KMS-11 (cell line): ENCODE data around the gene SNPH.

ENCODE experiments used
- H2AFZ ChIP-seq: fragments of 200-600 bp; sonication (generic); 2 replicates; pipeline ENCODE4 v1.6.1; 2016; ENCODE audit warnings: antibody characterized with exemption, mixed run types, low read depth
- H3K27ac ChIP-seq: fragments of 200-600 bp; sonication (generic); 2 replicates; pipeline ENCODE4 v1.6.1; 2016; ENCODE audit warnings: mild to moderate bottlenecking, mixed run types
- H3K27me3 ChIP-seq: fragments of 200-600 bp; sonication (generic); 2 replicates; pipeline ENCODE4 v1.6.1; 2017; ENCODE audit warnings: mild to moderate bottlenecking, low read depth, mixed run types, moderate library complexity; ENCODE audit not compliant: insufficient read depth
- H3K36me3 ChIP-seq: fragments of 200-600 bp; sonication (generic); 2 replicates; pipeline ENCODE4 v1.6.1; 2017; ENCODE audit warnings: mild to moderate bottlenecking, mixed run types; ENCODE audit not compliant: insufficient read depth
- H3K4me1 ChIP-seq: fragments of 200-600 bp; sonication (generic); 2 replicates; pipeline ENCODE4 v1.6.1; 2016; ENCODE audit warnings: mild to moderate bottlenecking, low read depth, mixed run types; ENCODE audit not compliant: poor library complexity, severe bottlenecking
- H3K4me2 ChIP-seq: fragments of 200-600 bp; sonication (generic); 2 replicates; pipeline ENCODE4 v1.7.0; 2016; ENCODE audit warnings: mild to moderate bottlenecking, mixed run types
- H3K4me3 ChIP-seq: fragments of 200-600 bp; sonication (generic); IDR thresholded peaks from 2 replicates; pipeline ENCODE4 v1.6.1; 2017; ENCODE audit warnings: low read depth, low read length, mixed read lengths; ENCODE audit not compliant: insufficient read depth
- H3K79me2 ChIP-seq: fragments of 200-600 bp; sonication (generic); 2 replicates; pipeline ENCODE4 v1.6.1; 2016; ENCODE audit warnings: low read depth, mixed run types; ENCODE audit not compliant: insufficient read depth
- H3K9ac ChIP-seq: fragments of 200-600 bp; sonication (generic); 2 replicates; pipeline ENCODE4 v1.6.1; 2016; ENCODE audit warnings: mild to moderate bottlenecking, mixed run types
- H4K20me1 ChIP-seq: fragments of 200-600 bp; sonication (generic); 2 replicates; pipeline ENCODE4 v1.6.1; 2016; ENCODE audit warnings: mild to moderate bottlenecking, mixed run types; ENCODE audit not compliant: insufficient read depth
- TF ChIP-seq, protein P1 (sequence below): fragments of 200-600 bp; sonication (generic); conservative IDR thresholded peaks from 2 replicates; pipeline ENCODE4 v1.6.1; 2017; ENCODE audit warnings: low read depth, mild to moderate bottlenecking, antibody characterized with exemption, low read length, moderate library complexity, mixed read lengths

The SNPH gene

DNA sequence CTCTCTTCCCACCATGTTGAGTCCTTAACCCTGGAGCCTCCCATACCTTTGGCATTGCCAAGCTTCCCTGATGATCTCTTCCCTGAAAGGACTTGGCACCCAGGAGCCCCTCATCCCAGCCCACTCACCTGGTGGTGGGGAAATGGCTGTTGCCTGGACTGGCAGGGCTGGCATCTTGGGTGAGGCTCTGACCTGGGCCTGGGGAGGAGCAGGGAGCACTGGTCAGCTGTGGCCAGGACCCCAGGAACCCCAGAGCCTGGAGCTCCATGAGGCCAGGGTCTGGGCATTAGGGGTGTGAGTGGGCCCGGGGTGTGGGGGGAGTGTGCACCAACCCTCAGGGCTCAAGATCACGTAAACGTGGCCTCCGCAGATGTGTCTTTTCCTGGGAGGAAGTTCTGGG lies 53.4 kb downstream of the SNPH start:
- TF ChIP-seq, protein P1, sequence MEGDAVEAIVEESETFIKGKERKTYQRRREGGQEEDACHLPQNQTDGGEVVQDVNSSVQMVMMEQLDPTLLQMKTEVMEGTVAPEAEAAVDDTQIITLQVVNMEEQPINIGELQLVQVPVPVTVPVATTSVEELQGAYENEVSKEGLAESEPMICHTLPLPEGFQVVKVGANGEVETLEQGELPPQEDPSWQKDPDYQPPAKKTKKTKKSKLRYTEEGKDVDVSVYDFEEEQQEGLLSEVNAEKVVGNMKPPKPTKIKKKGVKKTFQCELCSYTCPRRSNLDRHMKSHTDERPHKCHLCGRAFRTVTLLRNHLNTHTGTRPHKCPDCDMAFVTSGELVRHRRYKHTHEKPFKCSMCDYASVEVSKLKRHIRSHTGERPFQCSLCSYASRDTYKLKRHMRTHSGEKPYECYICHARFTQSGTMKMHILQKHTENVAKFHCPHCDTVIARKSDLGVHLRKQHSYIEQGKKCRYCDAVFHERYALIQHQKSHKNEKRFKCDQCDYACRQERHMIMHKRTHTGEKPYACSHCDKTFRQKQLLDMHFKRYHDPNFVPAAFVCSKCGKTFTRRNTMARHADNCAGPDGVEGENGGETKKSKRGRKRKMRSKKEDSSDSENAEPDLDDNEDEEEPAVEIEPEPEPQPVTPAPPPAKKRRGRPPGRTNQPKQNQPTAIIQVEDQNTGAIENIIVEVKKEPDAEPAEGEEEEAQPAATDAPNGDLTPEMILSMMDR = no peak
- Histone ChIP-seq H3K36me3 (no peaks in the 10 kb centered on the region), H3K27ac (no peak overlapping the region), H3K4me1 (peaks cover 22% of the 10 kb centered on the region), H3K4me3 (no peak overlapping the region), H3K9ac (no peak overlapping the region), H3K79me2 (no peaks in the 10 kb centered on the region), H4K20me1 (no peaks in the 10 kb centered on the region), H3K4me2 (no peak overlapping the region), H3K27me3 (no peaks in the 10 kb centered on the region), H2AFZ (no peak overlapping the region)

DNA sequence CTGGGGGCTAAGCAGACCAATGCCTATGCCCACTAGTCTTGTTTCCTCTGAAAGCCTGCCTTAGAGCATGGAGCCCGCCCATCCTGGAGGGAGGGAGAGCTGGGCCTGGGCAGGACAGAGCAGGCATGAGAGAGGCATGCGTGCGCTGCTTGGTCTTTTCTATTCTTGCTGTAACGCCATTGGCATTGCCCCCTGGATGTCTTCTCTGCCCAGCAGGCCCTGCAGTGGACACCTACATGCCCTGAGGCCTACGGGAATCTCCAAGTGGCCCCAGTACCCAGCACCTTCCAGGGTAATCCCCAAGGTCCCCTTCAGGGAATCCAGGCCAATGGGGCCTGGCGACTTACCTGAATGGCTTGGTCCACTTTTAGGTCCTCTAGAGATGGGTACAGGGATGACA lies 53.9 kb downstream of the SNPH start:
- no peaks in the 10 kb centered on the region for H3K36me3 ChIP-seq
- H3K9ac ChIP-seq = no peak overlapping the region
- H3K4me1 ChIP-seq = peaks cover 26% of the 10 kb centered on the region
- TF ChIP-seq, protein P1 = no peak
- H3K79me2 ChIP-seq = no peaks in the 10 kb centered on the region
- H3K4me2 ChIP-seq = no peak overlapping the region
- no peaks in the 10 kb centered on the region for H3K27me3 ChIP-seq
- H4K20me1 ChIP-seq = no peaks in the 10 kb centered on the region
- H2AFZ ChIP-seq = no peak overlapping the region
- H3K4me3 ChIP-seq = no peak overlapping the region
- no peak overlapping the region for H3K27ac ChIP-seq

DNA sequence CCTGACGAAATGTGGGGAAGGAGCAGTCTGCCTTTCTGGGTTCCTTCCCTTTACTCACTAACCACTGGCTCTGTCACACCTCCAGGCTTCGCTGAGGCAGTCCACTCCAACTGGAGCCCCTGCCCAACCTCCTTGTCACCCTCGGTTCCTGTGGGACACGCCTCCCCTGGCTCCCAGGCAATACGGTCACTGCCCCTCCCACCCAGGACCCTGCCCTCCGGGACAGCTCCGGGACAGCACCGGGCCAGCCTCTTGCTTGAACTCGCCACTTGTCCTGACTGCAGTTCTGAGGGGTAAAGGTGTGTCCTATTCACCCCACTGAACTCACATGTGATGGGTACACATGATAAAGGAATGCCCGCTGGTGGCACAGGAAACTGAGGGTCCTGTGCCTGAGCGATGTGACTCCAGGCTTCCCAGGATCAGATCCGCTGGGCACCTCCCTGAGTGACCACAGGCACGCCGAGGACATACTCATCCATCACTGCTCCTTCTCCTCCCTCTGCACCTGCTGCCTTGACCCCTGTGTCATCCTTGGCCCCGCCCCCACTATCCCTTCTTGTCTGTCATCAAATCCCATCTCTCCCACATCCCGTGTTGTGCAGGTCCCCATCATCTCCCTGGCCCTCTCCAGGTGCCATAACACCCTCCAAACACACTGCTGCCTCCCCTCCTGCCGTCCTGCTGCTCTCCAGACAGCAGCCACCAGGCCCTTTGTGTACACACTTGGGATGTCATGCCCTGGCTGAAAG lies 55.0 kb downstream of the SNPH start:
- Histone ChIP-seq H3K79me2 (peaks cover 8% of the 10 kb centered on the region), H3K27ac (no peak overlapping the region), H2AFZ (no peak overlapping the region), H3K27me3 (no peaks in the 10 kb centered on the region), H3K9ac (no peak overlapping the region), H3K4me3 (no peak overlapping the region), H3K36me3 (no peaks in the 10 kb centered on the region), H3K4me2 (no peak overlapping the region), H4K20me1 (no peaks in the 10 kb centered on the region), H3K4me1 (peaks cover 27% of the 10 kb centered on the region)
- TF ChIP-seq, protein P1 = no peak

DNA sequence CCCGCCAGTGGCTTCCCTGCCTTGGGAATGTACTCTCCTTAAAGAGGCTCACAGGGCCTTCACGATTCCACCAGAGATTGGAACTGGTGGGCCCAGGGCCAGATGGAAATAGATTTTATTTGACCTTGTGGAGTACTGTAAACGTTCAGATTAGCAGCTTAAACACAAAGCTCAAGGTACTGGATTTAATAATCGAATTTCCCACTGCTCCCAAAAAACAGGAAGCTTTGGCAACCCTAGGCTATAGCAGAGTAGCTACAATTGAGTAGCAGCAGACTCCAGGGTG lies 55.5 kb downstream of the SNPH start:
- no peak overlapping the region for H3K9ac ChIP-seq
- H3K36me3 ChIP-seq = no peaks in the 10 kb centered on the region
- peaks cover 32% of the 10 kb centered on the region for H3K4me1 ChIP-seq
- no peak overlapping the region for H3K4me3 ChIP-seq
- H4K20me1 ChIP-seq = no peaks in the 10 kb centered on the region
- no peak overlapping the region for H2AFZ ChIP-seq
- H3K27ac ChIP-seq = no peak overlapping the region
- no peak overlapping the region for H3K4me2 ChIP-seq
- H3K79me2 ChIP-seq = peaks cover 13% of the 10 kb centered on the region
- no peaks in the 10 kb centered on the region for H3K27me3 ChIP-seq
- TF ChIP-seq, protein P1 = no peak
